ENCODE results near the gene ELL. TPM values are rescaled to one million over a fixed set of nuclear protein-coding genes. Genes with fewer than 3 reads are reported as not detected.
"Not testable (repeated sequence)": the region's sequence is repeated elsewhere in the genome, so short reads cannot be mapped to it uniquely, and the experiment has no call there.

Gene ELL
- polyA plus RNA-seq, 1 of the 3 experiments (the other 2 are of a cell fraction): 7.4 TPM

GRCh38 chr19:18541258-18541991, 19.6 kb upstream of the ELL start (continued):
- TF ChIP-seq, protein P1, sequence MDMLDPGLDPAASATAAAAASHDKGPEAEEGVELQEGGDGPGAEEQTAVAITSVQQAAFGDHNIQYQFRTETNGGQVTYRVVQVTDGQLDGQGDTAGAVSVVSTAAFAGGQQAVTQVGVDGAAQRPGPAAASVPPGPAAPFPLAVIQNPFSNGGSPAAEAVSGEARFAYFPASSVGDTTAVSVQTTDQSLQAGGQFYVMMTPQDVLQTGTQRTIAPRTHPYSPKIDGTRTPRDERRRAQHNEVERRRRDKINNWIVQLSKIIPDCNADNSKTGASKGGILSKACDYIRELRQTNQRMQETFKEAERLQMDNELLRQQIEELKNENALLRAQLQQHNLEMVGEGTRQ (IDR thresholded peaks at IDR 0.05; ENCODE audit: borderline replicate concordance, low read depth, low read length): no peak
- no peak for TF ChIP-seq ELF1 (IDR thresholded peaks at IDR 0.05)
- TF ChIP-seq, protein P2, sequence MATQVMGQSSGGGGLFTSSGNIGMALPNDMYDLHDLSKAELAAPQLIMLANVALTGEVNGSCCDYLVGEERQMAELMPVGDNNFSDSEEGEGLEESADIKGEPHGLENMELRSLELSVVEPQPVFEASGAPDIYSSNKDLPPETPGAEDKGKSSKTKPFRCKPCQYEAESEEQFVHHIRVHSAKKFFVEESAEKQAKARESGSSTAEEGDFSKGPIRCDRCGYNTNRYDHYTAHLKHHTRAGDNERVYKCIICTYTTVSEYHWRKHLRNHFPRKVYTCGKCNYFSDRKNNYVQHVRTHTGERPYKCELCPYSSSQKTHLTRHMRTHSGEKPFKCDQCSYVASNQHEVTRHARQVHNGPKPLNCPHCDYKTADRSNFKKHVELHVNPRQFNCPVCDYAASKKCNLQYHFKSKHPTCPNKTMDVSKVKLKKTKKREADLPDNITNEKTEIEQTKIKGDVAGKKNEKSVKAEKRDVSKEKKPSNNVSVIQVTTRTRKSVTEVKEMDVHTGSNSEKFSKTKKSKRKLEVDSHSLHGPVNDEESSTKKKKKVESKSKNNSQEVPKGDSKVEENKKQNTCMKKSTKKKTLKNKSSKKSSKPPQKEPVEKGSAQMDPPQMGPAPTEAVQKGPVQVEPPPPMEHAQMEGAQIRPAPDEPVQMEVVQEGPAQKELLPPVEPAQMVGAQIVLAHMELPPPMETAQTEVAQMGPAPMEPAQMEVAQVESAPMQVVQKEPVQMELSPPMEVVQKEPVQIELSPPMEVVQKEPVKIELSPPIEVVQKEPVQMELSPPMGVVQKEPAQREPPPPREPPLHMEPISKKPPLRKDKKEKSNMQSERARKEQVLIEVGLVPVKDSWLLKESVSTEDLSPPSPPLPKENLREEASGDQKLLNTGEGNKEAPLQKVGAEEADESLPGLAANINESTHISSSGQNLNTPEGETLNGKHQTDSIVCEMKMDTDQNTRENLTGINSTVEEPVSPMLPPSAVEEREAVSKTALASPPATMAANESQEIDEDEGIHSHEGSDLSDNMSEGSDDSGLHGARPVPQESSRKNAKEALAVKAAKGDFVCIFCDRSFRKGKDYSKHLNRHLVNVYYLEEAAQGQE (IDR thresholded peaks at IDR 0.05; ENCODE audit: low read depth, low read length): no peak

- H3F3A ChIP-seq (replicated peaks; ENCODE audit: insufficient read depth); H3K9me2 ChIP-seq; CTCF ChIA-PET; DNase-seq; H3K27ac ChIP-seq (ENCODE audit: low read depth in 2 of 2, low read length in 1 of 2); H3K9ac ChIP-seq; H3K9me3 ChIP-seq; POLR2A ChIA-PET; H3K4me3 ChIP-seq (ENCODE audit: low read depth in 2 of 2, low read length in 1 of 2); H4K20me1 ChIP-seq (ENCODE audit: insufficient read depth); H3K4me2 ChIP-seq; H2AFZ ChIP-seq (ENCODE audit: low read depth); H3K27me3 ChIP-seq (ENCODE audit: insufficient read depth): not testable (repeated sequence)
- H3K4me1 ChIP-seq (ENCODE audit: control insufficient read depth in 1 of 2, insufficient read depth in 2 of 2, low read depth in 1 of 2, low read length in 1 of 2): peaks cover 0 to 15% of the 10 kb centered on the region in 2 experiments; a peak in 2 of 4 replicates
- 90% methylated on average over 1 of the region's 1 CpG for WGBS (ENCODE audit: low lambda C conversion rate)
- peaks cover 17% of the 10 kb centered on the region for H3K79me2 ChIP-seq (ENCODE audit: insufficient read depth)
- peaks cover 16 to 31% of the 10 kb centered on the region in 2 experiments for H3K36me3 ChIP-seq (replicated peaks in 1 of 2; ENCODE audit: control insufficient read depth in 1 of 2, insufficient read depth in 2 of 2, low read length in 1 of 2)
Measured at GRCh38 chr19:18540200-18540599, 18.3 kb upstream of the ELL start.

DNA sequence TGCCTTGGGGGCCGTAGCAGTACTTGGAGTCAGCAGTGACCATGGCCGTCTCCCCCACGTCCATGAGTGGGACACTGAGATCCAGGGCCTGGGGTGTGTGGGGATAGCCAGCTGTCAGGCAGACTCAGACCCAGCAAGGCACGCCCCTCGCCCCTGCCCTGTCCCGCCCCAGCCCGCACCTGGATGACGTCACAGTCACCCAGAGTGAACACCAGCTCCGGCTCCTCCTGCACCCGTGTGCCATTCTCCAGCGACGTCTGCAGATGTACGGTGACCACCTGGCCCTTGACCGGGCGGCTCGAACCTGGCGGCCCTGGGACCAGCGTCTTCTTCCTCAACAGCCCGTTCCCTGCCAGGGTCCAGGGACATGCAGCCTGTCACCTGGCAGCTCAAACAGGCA, 17.5 kb upstream of the ELL start:
- 100% methylated on average over 5 of the region's 19 CpGs for WGBS (ENCODE audit: low lambda C conversion rate)
- no peak overlapping the region for H3K9ac ChIP-seq
- TF ChIP-seq TCF12 (IDR thresholded peaks at IDR 0.05) (no peak), RFX5 (IDR thresholded peaks at IDR 0.05; ENCODE audit: low read length) (no peak), RAD21 (IDR thresholded peaks at IDR 0.05; ENCODE audit: low read length) (no peak), GATA2 (CRISPR knock-in tag; IDR thresholded peaks at IDR 0.05) (no peak), ZBTB33 (IDR thresholded peaks at IDR 0.05; ENCODE audit: borderline replicate concordance, low read depth) (no peak), FOXJ3 (CRISPR knock-in tag; IDR thresholded peaks at IDR 0.05) (no peak), FOSL2 (IDR thresholded peaks at IDR 0.05; ENCODE audit: borderline replicate concordance, low read depth) (no peak), MAX (IDR thresholded peaks at IDR 0.05; ENCODE audit: low read depth) (no peak)
- TF ChIP-seq, protein P3, sequence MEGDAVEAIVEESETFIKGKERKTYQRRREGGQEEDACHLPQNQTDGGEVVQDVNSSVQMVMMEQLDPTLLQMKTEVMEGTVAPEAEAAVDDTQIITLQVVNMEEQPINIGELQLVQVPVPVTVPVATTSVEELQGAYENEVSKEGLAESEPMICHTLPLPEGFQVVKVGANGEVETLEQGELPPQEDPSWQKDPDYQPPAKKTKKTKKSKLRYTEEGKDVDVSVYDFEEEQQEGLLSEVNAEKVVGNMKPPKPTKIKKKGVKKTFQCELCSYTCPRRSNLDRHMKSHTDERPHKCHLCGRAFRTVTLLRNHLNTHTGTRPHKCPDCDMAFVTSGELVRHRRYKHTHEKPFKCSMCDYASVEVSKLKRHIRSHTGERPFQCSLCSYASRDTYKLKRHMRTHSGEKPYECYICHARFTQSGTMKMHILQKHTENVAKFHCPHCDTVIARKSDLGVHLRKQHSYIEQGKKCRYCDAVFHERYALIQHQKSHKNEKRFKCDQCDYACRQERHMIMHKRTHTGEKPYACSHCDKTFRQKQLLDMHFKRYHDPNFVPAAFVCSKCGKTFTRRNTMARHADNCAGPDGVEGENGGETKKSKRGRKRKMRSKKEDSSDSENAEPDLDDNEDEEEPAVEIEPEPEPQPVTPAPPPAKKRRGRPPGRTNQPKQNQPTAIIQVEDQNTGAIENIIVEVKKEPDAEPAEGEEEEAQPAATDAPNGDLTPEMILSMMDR (IDR thresholded peaks at IDR 0.05): no peak
- H3K27me3 ChIP-seq (ENCODE audit: insufficient read depth): no peaks in the 10 kb centered on the region
- H3K4me3 ChIP-seq (ENCODE audit: low read depth in 2 of 2, low read length in 1 of 2): no peak overlapping the region
- no peak overlapping the region for H3K27ac ChIP-seq (ENCODE audit: low read depth in 2 of 2, low read length in 1 of 2)
- peaks cover 4% of the 10 kb centered on the region for H3F3A ChIP-seq (replicated peaks; ENCODE audit: insufficient read depth)
- no peaks in the 10 kb centered on the region for H4K20me1 ChIP-seq (ENCODE audit: insufficient read depth)
- H3K4me1 ChIP-seq (ENCODE audit: control insufficient read depth in 1 of 2, insufficient read depth in 2 of 2, low read depth in 1 of 2, low read length in 1 of 2): peaks cover 0 to 15% of the 10 kb centered on the region in 2 experiments; a peak in 2 of 4 replicates
- ChIA-PET POLR2A (no interaction called here), CTCF (interaction anchor here (2.8 kb wide), 1 partner anchor 17 kb away, joined by 8 read pairs; the partner anchor contains the start of gene ELL)
- no peaks in the 10 kb centered on the region for H3K9me2 ChIP-seq
- H3K4me2 ChIP-seq: no peak overlapping the region
- H3K9me3 ChIP-seq: no peaks in the 10 kb centered on the region
- H3K79me2 ChIP-seq (ENCODE audit: insufficient read depth): peaks cover 17% of the 10 kb centered on the region
- no peak for DNase-seq
- no peak overlapping the region for H2AFZ ChIP-seq (ENCODE audit: low read depth)
- peaks cover 16 to 31% of the 10 kb centered on the region in 2 experiments for H3K36me3 ChIP-seq (replicated peaks in 1 of 2; ENCODE audit: control insufficient read depth in 1 of 2, insufficient read depth in 2 of 2, low read length in 1 of 2)
